SIG-M5 treated with dmso at 0.1 percent for 504 hours (cell line): ENCODE measurements around the gene SSPN.

Experiments
- DNase-seq: peaks from one replicate; lab custom pipeline; 2025; ENCODE audit not compliant: unreplicated experiment; lab: John Stamatoyannopoulos, UW

The SSPN gene

DNA sequence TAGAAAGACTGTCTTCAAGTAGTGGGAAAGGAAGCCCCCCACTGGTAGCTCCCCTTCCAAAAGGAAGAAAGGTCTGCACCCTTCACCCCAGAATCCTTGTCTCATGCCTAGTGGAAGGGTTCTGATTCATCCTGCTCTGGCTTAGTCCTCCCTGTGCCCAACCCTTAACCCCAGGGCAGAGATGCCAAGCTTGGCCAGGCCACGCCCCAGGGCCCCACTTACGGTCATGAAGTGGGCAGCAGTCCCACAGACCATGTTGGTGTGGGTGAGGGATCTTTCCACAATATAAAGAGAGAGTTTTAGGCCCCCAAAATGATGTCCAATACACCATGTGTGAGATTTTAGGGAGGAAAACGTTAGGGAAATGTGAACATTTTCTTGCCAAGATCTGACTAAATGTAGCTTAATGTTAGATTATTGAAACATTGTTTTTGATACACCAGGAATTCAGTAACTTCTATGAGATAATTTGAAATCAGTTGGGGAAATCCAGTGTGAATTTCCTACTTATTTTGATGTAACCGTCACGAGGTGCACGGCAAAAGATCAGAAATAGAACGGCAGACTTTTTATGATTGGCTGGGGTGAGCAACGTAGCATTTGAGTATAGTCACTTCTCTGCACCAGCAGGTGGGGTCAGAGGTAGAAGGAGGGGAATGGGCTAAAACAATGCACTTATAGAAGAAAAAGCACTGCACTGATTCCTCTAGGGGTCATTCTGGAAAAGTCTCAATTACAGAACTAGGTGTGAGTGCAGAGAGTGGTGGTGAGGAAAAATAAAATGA, 8.2 kb upstream of the SSPN start:
- no peak for DNase-seq

DNA sequence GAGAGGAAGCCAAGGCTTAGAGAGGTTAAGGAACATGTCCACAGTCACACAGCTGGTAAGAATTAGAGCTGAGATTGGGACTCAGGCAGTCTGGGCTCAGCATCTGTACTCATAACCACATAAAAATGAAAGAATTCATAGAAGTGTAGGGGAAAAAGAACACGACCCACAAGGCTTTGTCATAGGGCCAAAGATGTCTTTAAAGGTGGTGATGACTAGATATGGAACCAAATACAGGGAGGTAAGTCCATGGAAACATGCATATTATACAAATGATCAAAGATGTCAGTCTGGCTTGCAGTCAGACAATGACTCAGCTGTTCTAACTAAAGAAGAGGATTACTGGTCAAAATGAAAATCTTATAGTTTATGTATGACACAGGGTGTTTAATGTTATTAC, 7.2 kb upstream of the SSPN start:
- no peak for DNase-seq

DNA sequence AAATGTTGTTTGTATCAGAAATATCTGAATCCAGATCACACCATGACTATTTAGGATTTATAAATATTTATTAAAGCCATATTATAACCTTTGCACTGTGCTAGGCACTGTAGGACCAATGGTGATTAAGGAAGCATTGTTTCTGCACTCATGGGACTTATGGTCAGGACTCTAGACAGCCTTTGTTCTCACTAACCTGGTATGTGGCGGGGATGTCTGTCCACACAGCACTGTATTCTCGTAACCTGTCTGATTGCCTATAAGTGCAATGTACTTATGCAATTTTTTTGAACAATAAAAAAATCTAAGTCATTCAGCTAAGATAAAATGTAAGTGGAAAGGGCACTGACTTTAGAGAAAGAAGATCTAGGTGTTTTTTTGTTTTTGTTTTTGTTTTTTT, 6.7 kb upstream of the SSPN start:
- no peak for DNase-seq

DNA sequence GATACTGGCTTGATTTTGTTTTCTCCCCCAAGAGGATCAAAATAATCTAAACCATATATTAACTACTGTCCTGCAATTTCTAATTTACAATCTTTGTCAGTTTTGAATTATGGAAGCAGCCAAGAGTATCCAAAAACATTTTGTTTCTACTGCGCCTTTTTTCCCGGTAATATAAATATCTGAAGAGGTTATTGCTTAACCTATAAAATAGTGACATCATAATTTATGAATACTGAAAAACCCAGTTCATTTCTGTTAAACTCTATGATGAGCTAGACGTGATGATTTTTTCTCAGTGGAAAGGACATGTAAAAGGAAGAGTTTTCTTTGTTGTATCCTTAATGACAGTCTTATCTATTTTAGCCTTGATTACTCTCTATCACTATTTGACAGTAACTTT, 3.2 kb upstream of the SSPN start:
- no peak for DNase-seq

DNA sequence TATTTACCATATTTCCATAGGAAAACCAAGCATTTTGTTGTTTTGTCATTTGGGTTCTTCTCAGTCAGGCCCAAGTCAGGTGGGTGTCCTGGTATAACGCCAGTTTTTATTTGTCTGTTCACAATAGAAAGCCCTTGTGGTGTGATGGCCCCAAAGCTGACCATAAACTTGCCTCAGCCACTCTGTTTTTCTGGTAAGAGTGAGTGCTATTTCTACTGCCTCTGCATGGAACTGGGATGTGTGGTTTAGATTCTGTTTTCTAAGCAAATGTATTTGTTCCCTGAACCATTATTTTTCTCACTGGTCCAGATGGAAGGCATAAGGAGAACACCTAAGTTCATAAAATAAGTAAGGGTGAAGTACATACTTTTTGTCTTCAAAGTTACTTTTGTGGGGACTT, 1.8 kb upstream of the SSPN start:
- DNase-seq = no peak

DNA sequence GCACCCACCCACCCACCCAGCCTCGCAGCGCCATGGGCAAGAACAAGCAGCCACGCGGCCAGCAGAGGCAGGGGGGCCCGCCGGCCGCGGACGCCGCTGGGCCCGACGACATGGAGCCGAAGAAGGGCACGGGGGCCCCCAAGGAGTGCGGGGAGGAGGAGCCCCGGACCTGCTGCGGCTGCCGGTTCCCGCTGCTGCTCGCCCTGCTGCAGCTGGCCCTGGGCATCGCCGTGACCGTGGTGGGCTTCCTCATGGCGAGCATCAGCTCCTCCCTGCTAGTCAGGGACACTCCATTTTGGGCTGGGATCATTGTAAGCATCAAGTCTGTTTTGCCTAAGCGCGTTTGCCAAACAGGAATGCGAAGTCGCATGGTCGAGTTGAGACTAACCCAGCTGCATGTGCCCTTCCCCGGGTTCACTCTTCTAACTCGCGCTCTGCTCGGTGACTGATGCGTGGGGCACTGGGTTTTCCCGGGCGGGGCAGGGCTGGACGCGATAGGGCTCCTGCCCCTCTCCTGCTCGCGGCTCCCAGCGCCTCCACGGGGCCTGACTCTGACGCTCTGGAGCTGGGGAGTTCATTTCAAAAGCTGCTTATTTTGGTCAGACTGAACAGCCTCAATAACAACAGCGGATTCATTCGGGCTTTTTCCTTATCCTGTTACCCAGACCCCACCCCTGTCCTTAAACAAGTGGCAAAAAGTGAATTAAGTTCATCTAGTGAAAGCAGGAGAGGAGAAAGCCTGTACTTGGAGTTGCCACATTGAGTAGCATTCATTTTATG, 458 bp downstream of the SSPN start:
- DNase-seq = no peak

- no peak for DNase-seq
Measured at GRCh38 chr12:26196421-26196716, 996 bp downstream of the SSPN start.

DNA sequence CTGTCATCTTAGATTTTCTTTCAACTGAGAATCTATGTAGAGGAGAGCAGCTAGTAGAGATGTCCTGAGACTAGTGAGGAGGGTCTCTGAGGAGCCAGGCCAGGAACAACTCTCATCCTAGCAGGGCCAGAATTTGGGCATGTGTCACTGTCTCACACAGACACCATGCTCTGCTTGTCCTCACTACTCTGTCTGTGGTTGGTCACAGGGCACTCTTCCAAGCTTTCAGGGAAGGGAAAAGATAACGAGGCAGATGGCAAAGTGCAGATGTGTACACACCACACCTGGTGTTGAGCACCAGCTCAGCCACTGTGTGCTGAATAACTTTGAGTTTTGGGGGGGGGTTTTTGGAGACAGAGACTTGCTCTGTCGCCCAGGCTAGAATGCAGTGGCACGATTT, 2.5 kb downstream of the SSPN start:
- no peak for DNase-seq

GRCh38 chr12:26198742-26199141, 3.4 kb downstream of the SSPN start:
- DNase-seq = no peak

GRCh38 chr12:26203167-26203780, 7.9 kb downstream of the SSPN start:
- DNase-seq = no peak

DNA sequence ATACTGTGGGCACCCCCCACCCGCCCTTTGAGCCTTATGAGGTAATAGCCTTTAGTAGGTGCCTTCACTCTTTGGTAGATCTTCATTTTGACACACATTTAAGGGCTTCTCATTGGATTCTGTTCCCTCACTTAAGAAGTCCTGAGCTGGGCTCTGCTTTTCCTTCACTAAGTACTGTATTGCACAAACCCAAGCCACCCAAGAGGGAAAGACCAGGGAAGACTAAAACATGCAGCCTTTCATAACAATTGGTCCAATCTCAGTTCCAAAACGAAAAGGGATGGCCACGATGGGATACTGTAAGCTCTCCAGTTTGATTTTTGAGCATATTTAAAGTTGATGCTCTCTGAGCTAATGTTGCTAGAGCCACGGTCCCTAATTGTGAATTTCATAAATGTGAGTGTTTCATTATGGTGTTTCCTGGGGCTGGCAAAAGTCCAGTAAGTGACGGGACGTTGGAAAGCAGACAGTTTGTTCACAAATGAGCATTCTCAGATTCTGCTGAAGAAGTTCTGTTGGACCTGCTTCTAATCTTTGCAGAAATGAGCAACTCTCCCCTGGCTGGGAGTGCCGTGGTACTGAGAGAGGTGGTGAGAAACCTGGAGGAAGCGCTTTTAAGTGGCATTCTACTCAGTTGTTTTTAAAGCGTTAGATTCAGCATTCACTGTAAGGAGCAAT, 9.4 kb downstream of the SSPN start:
- DNase-seq = no peak

GRCh38 chr12:26205298-26205697, 9.9 kb downstream of the SSPN start:
- no peak for DNase-seq

DNA sequence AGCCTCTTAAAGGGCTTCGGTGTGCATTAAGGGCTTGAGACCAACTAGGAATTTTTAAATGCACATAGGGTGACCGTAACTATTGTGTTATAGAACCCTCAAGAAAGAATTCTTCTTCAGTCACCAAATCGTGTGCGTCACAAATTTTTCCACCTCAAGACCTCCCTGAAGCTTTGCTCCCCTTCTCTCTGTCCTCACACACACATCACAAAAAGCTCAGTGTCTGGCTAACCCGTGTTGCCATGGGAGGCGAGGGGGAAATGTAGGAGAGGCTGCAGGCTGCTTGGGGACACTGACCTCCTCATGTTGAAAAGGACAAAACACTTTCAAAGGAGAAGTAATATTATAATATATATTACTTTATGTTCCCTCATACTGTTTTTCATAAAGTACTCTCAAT, 10.6 kb downstream of the SSPN start:
- DNase-seq = no peak

DNA sequence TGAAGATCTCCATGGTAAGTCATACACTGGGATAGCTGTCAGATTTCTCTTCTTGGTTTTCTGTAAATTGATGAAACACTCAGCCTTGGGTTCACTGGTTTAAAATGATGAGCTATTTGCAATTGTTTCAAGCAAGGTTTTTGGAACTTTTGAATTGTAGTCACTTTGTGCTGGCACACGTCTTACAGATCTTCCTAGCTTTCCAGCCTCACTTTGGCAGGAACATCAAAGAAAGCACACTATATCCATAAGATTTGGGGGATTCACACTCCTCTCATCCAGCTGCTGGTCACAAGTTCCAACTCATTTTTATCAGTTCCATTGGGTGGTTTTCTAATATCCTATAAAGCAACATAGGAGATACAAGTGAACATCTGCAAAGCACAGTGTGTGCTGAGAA, 16.0 kb downstream of the SSPN start:
- no peak for DNase-seq

- no peak for DNase-seq
Measured at GRCh38 chr12:26212396-26212795, 17.0 kb downstream of the SSPN start.

- DNase-seq = no peak
Measured at GRCh38 chr12:26212988-26213387, 17.6 kb downstream of the SSPN start.

DNA sequence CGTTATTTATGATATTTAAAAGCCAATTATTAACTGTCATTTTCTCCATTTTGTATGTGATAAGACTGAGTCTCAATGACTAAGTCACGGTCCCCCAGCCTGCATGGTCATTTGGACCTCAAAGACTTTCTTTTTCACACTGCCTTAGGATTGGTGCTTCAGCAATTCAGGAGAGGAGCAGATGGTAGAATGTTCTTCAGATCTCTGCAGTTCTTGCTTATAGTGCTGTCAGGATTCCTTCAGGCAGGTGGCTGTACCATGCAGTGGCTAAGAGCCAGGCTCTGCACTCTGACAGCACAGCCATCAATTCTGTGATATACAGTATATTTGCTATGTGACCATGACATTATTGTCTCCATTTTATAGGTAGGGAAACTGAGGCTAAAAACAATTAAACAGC, 18.7 kb downstream of the SSPN start:
- DNase-seq = no peak

- DNase-seq = no peak
Measured at GRCh38 chr12:26219736-26220135, 24.4 kb downstream of the SSPN start.

GRCh38 chr12:26224657-26225056, 29.3 kb downstream of the SSPN start:
- DNase-seq = no peak

DNA sequence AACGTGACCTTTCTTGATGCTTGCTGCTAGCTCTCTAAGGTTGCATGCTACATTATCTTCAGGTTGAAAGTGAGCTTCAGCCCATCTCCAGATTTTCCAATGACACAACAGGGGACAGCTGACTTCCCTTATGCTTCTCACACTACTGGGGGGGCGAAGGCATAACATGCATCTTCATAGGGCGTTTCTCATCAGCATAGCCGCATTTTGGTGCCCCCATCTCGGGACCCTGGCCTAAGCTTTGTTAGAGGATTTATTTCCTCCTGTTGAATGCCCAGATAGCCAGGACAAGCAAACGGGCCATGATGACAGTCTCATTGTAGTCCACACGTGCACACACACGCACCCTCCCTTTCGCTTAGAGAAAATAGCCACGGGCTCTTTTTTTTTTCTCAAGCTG, 30.7 kb downstream of the SSPN start:
- no peak for DNase-seq

- no peak for DNase-seq
Measured at GRCh38 chr12:26226629-26227360, 31.4 kb downstream of the SSPN start.
